ENCODE data around the gene TUFT1.

DNA sequence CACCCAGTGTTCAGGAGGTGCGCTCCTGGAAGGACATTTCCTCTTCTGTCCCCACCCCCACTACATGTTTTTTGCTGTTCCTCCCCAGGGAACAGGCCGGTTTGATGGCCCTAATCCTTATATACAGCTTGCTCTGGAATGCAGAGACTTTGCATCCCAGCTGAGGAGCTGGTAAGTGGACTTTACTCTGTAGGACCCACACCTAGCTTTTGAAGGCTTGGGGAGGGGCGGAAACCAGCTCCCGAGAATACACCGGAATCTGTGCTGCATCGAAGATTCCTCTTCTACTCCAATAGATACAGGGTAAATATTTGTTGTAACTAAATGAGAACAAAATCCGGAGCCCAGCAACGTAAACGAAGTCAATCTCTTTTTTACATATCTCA, 30.1 kb upstream of the TUFT1 start:
- TF ChIP-seq, protein P1, sequence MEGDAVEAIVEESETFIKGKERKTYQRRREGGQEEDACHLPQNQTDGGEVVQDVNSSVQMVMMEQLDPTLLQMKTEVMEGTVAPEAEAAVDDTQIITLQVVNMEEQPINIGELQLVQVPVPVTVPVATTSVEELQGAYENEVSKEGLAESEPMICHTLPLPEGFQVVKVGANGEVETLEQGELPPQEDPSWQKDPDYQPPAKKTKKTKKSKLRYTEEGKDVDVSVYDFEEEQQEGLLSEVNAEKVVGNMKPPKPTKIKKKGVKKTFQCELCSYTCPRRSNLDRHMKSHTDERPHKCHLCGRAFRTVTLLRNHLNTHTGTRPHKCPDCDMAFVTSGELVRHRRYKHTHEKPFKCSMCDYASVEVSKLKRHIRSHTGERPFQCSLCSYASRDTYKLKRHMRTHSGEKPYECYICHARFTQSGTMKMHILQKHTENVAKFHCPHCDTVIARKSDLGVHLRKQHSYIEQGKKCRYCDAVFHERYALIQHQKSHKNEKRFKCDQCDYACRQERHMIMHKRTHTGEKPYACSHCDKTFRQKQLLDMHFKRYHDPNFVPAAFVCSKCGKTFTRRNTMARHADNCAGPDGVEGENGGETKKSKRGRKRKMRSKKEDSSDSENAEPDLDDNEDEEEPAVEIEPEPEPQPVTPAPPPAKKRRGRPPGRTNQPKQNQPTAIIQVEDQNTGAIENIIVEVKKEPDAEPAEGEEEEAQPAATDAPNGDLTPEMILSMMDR (IDR thresholded peaks at IDR 0.05): no peak
- no peak for TF ChIP-seq POLR2A (IDR thresholded peaks at IDR 0.05)
